GM12878 (cell line): ENCODE measurements around the gene HIVEP2.
A peak's percentile ranks its signal among the peaks of the same experiment; 100 is the strongest.

Experiments
- EZH2 ChIP-seq: IDR thresholded peaks from 2 replicates; pipeline ENCODE4 v1.6.1; 2012; ENCODE audit warnings: low read depth, mild to moderate bottlenecking, control low read depth, inconsistent platforms, low read length, borderline replicate concordance; ENCODE audit not compliant: control insufficient read depth
- MYC ChIP-seq: IDR thresholded peaks from 2 replicates; pipeline ENCODE4 v1.6.1; 2011; ENCODE audit warnings: mild to moderate bottlenecking, low read length, moderate library complexity, inconsistent platforms; ENCODE audit not compliant: insufficient read depth, insufficient replicate concordance, insufficient read length, severe bottlenecking
- PAX5 ChIP-seq: IDR thresholded peaks from 2 replicates; pipeline ENCODE4 v1.6.1; 2011; ENCODE audit warnings: low read depth, low read length, borderline replicate concordance
- POLR2A ChIP-seq: IDR thresholded peaks from 2 replicates; pipeline ENCODE4 v1.6.1; 2011; ENCODE audit warnings: low read depth, mild to moderate bottlenecking, low read length
- POLR2AphosphoS2 ChIP-seq: IDR thresholded peaks from 2 replicates; pipeline ENCODE4 v1.6.1; 2011; ENCODE audit warnings: low read depth, mild to moderate bottlenecking, low read length, improper control_type of control experiment, moderate library complexity
- POLR2AphosphoS5 ChIP-seq: IDR thresholded peaks from 2 replicates; pipeline ENCODE4 v1.6.1; 2011; ENCODE audit warnings: mild to moderate bottlenecking, low read length, inconsistent platforms
- RCOR1 ChIP-seq: conservative IDR thresholded peaks from 2 replicates; pipeline ENCODE4 v1.6.1; 2012; ENCODE audit warnings: low read depth, low read length, improper control_type of control experiment

DNA sequence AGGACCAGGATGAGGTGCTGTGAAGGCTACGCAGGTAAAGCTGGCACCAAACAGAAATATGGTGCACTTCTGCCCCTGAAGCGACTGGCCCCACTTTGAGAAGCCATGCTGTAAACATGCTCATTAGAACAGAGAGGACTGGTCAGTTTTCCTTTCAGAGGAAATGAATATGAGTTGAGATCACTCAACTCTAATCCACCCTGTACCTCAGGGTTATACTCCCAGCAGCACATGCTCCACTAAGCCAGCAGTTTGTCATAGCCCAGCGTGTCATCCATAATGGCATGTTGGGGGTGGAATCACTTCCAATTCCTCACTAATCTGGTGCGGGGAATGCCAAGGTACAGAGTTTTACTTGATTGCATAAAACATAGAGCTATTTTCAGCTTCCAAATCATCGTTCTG, 98.1 kb downstream of the HIVEP2 start:
- TF ChIP-seq EZH2 (no peak), PAX5 (no peak), POLR2A (no peak), POLR2AphosphoS5 (0 out of 2 replicates have a peak, but pooled peaks have one; percentile 8), MYC (no peak), RCOR1 (no peak), POLR2AphosphoS2 (no peak)
